NT2/D1 (cell line): ENCODE results near the gene PRPF4.

Experiments
- SUZ12 ChIP-seq: IDR thresholded peaks from 2 replicates; pipeline ENCODE4 v1.6.1; 2011; ENCODE audit not compliant: insufficient read length, insufficient read depth; ENCODE audit errors: extremely low read depth
- ZNF274 ChIP-seq: IDR thresholded peaks from 2 replicates; pipeline ENCODE4 v1.6.1; 2011; ENCODE audit warnings: mild to moderate bottlenecking, low read depth, low read length

GRCh38 chr9:113296796-113297558 is 21.5 kb downstream of the PRPF4 start:
- TF ChIP-seq SUZ12 (no peak), ZNF274 (no peak)
